Stomach (tissue), 9 donors: ENCODE data around the gene SPARC. TPM values are rescaled to one million over a fixed set of nuclear protein-coding genes. Genes with fewer than 3 reads are reported as not detected.

Source experiments
- DNase-seq, 2 donors: peaks; one replicate each; pipeline versions ENCODE4 v3.0.0 to v3.0.0-alpha.2; 2013 to 2019
- H3K27ac ChIP-seq, 5 donors: fragments of 200-600 bp in 4 of 5; sonication (generic) in 4 of 5; one replicate each; pipeline ENCODE4 v1.5.1; 2013 to 2019; ENCODE audit warnings: mild to moderate bottlenecking in 1 of 5, moderate library complexity in 1 of 5
- H3K27me3 ChIP-seq, 3 donors: fragments of 200-600 bp; sonication (generic); one replicate each; pipeline ENCODE4 v1.5.1; 2017 to 2019; ENCODE audit warnings: mixed run types in 1 of 3
- H3K36me3 ChIP-seq, 4 donors: fragments of 200-600 bp; sonication (generic); 1 replicate in 3 of 4; 2 replicates in 1 of 4; pipeline ENCODE4 v1.5.1; 2016 to 2019
- H3K4me1 ChIP-seq, 4 donors: fragments of 200-600 bp; sonication (generic); one replicate each; pipeline ENCODE4 v1.5.1; 2016 to 2019
- H3K4me3 ChIP-seq, 4 donors: fragments of 200-600 bp; sonication (generic) in 3 of 4; one replicate each; pipeline ENCODE4 v1.5.1; 2016 to 2019; ENCODE audit warnings: mild to moderate bottlenecking in 1 of 4
- H3K9me3 ChIP-seq, 4 donors: fragments of 200-600 bp; sonication (generic); one replicate each; pipeline ENCODE4 v1.5.1; 2016 to 2019
- CTCF ChIP-seq, 7 experiments: fragments of 450-650 bp in 4 of 7; fragments of 200-600 bp in 3 of 7; sonication (generic) in 3 of 7; IDR thresholded peaks; one replicate each; pipeline ENCODE4 v1.5.1; 2016 to 2019; ENCODE audit warnings: antibody characterized with exemption in 7 of 7, control low read depth in 2 of 7, mild to moderate bottlenecking in 1 of 7
- EP300 ChIP-seq: sonication (generic); formaldehyde crosslinking; IDR thresholded peaks from one replicate; pipeline ENCODE4 v1.6.1; 2017; ENCODE audit warnings: antibody characterized with exemption
- POLR2A ChIP-seq, 4 donors: fragments of 450-650 bp; IDR thresholded peaks; one replicate each; pipeline ENCODE4 v1.6.1; 2016; ENCODE audit warnings: antibody characterized with exemption in 4 of 4, control low read depth in 2 of 4, mild to moderate bottlenecking in 1 of 4, moderate library complexity in 1 of 4
- POLR2AphosphoS5 ChIP-seq, 3 donors: sonication (generic); formaldehyde crosslinking; IDR thresholded peaks; one replicate each; pipeline ENCODE4 v1.6.1; 2016; ENCODE audit warnings: antibody characterized with exemption in 3 of 3
- WGBS, 5 donors: extraction: QIAGEN DNeasy Blood & Tissue Kit in 3 of 5; methylation state at CpG; one replicate each; pipeline versions ENCODE4 v1.1.5 to v1.1.7; 2013 to 2018; 5-methylcytosine and 5-hydroxymethylcytosine counted together
- intact Hi-C: fragments of 100-400 bp; cut with DNase I; formaldehyde crosslinking; loops from one replicate; pipeline ENCODE4 v1.15.1; 2023; ENCODE audit warnings: low total_unique reads
- polyA plus RNA-seq, 3 donors: library from polyadenylated mRNA; stranded (reverse); fragments of 200-250 nt; gene quantifications; one replicate each; pipeline ENCODE4 v1.2.3, GENCODE V29; 2013
- total RNA-seq, 5 donors: library from RNA; depleted of rRNA; stranded (reverse); fragments of >200 nt; gene quantifications; one replicate each; pipeline versions ENCODE4 v1.1.0 to v1.2.3, GENCODE V29; 2014 to 2016
- donor health status: healthy with polysubstance abuse.
- donor health status: Bipolar disorder and iron deficiency.
- donor health status: healthy.

The SPARC gene
- total and polyA plus RNA-seq, 8 donors, result 36.2 to 1,348 (median 94.7) TPM

DNA sequence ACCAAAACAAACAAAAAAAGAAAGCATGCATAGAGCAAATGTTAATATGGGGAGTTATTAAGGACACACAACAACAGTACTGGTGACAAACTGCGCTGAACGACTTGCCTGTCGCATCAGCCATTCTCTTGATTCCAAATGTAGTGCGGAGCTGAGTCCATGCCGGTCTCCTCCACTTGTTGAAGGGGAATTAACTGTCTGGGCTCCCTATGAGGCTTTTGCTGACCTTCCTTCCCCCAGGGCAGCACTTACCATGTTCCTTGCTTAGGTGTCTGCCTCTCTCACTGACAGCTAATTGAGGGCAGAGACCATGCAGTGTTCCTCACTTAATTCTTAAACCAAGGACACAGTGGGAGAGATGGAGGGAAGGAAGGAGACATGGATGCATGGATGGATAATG lies 54.8 kb downstream of the SPARC start:
- intact Hi-C loops, result no loop called here
- H3K4me3 ChIP-seq, result no peak overlapping the region
- no peaks in the 10 kb centered on the region for H3K9me3 ChIP-seq
- no peak for DNase-seq
- 91 to 98% (median 93%) methylated on average over 5 of the region's 5 CpGs for WGBS, 5 donors
- peaks cover 0 to 19% (median 0%) of the 10 kb centered on the region in 3 donors for H3K27me3 ChIP-seq
- TF ChIP-seq CTCF (IDR thresholded peaks at IDR 0.05) (no peak), POLR2A (IDR thresholded peaks at IDR 0.05) (no peak), POLR2AphosphoS5 (IDR thresholded peaks at IDR 0.05) (no peak), EP300 (no peak)
- no peak overlapping the region for H3K27ac ChIP-seq
- H3K36me3 ChIP-seq, result no peaks in the 10 kb centered on the region
- H3K4me1 ChIP-seq, result no peaks in the 10 kb centered on the region

GRCh38 chr5:151630088-151630487 lies 56.6 kb downstream of the SPARC start:
- Histone ChIP-seq H3K36me3 (no peaks in the 10 kb centered on the region), H3K27me3 (peaks cover 0 to 15% (median 0%) of the 10 kb centered on the region in 3 donors), H3K4me3 (no peak overlapping the region), H3K9me3 (no peaks in the 10 kb centered on the region), H3K27ac (no peak overlapping the region), H3K4me1 (no peaks in the 10 kb centered on the region)
- TF ChIP-seq POLR2A (IDR thresholded peaks at IDR 0.05), result no peak
- TF ChIP-seq CTCF (IDR thresholded peaks at IDR 0.05), result no peak
- TF ChIP-seq EP300, result no peak
- TF ChIP-seq POLR2AphosphoS5 (IDR thresholded peaks at IDR 0.05), result no peak
- intact Hi-C loops, result no loop called here
- no peak for DNase-seq

DNA sequence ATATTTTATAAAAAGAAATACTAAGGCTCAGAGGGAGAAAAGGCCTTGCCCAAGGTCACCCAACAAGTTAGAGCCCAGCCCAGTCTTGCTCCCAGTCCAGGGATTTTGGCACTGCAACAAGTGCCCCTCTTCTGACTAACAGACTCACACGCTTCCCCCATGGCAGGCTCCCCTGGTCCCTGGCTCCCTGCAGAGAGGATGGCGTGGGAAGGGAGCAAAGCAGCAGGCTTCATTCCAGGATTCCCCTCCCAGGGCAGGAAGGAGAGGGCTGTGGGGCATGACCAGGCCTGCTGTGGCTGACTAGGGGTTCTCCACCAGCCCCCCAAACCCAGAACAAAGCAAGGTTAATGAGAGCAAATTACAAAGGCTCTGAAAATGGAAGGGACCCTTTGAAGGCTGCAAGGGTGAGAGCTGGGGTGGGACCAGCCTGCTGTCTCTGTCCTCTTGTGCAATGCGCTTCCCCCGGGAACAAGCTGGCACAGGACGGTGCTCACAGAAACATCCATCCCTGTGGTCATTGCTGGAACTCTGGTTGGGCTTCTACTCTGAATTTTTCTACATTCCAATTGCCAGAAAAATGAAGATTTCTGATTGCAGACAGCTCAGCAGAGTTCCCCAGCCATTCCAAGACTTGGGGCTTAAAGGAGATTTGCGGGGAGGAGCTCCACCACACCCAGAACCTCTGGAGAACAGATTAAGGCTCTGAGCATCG lies 58.4 kb downstream of the SPARC start:
- intact Hi-C loops, result no loop called here
- TF ChIP-seq POLR2AphosphoS5 (IDR thresholded peaks at IDR 0.05), result no peak
- no peak for TF ChIP-seq POLR2A (IDR thresholded peaks at IDR 0.05)
- no peak for TF ChIP-seq EP300
- TF ChIP-seq CTCF (IDR thresholded peaks at IDR 0.05), result no peak

GRCh38 chr5:151627650-151628049 lies 59.1 kb downstream of the SPARC start:
- TF ChIP-seq EP300 (no peak), POLR2AphosphoS5 (IDR thresholded peaks at IDR 0.05) (no peak), POLR2A (IDR thresholded peaks at IDR 0.05) (no peak), CTCF (IDR thresholded peaks at IDR 0.05) (no peak)

More for the DNA sequence above, 58.4 kb downstream of the SPARC start:
- Histone ChIP-seq H3K9me3 (no peaks in the 10 kb centered on the region), H3K4me3 (no peak overlapping the region), H3K27me3 (peaks cover 0 to 12% (median 0%) of the 10 kb centered on the region in 3 donors), H3K36me3 (no peaks in the 10 kb centered on the region), H3K27ac (no peak overlapping the region), H3K4me1 (no peaks in the 10 kb centered on the region)
- no peak for DNase-seq
- WGBS, 5 donors, result 66 to 81% (median 73%) methylated on average over 7 of the region's 7 CpGs

More at GRCh38 chr5:151627650-151628049, 59.1 kb downstream of the SPARC start:
- peaks cover 0 to 12% (median 2%) of the 10 kb centered on the region in 3 donors for H3K27me3 ChIP-seq
- no peaks in the 10 kb centered on the region for H3K36me3 ChIP-seq
- DNase-seq, result no peak
- H3K9me3 ChIP-seq, result no peaks in the 10 kb centered on the region
- H3K27ac ChIP-seq, result no peak overlapping the region
- no peak overlapping the region for H3K4me3 ChIP-seq
- H3K4me1 ChIP-seq, result no peaks in the 10 kb centered on the region
- intact Hi-C loops, result no loop called here
- WGBS, 5 donors, result 64 to 70% (median 68%) methylated on average over 6 of the region's 6 CpGs
